Neuronal stem cell (in vitro differentiated cells): ENCODE measurements around the gene LRP1.
A peak's percentile ranks its signal among the peaks of the same experiment; 100 is the strongest.

Experiments used
- DNase-seq: peaks from one replicate; pipeline ENCODE4 v3.0.0-alpha.2; 2013; ENCODE audit warnings: low spot score
- H2AFZ ChIP-seq: one replicate; pipeline ENCODE4 v1.6.1; 2013; ENCODE audit warnings: mild to moderate bottlenecking, low read length, inconsistent platforms
- H2AK5ac ChIP-seq: 2 replicates; pipeline ENCODE4 v1.6.1; 2013; ENCODE audit warnings: low read depth, mild to moderate bottlenecking, inconsistent platforms, low read length, moderate library complexity, mixed read lengths
- H2BK120ac ChIP-seq: 2 replicates; pipeline ENCODE4 v1.6.1; 2013; ENCODE audit warnings: low read depth, mild to moderate bottlenecking, inconsistent platforms, low read length, moderate library complexity, mixed read lengths
- H2BK12ac ChIP-seq: one replicate; pipeline ENCODE4 v1.6.1; 2013; ENCODE audit warnings: low read length, inconsistent platforms
- H2BK15ac ChIP-seq: 2 replicates; pipeline ENCODE4 v1.6.1; 2013; ENCODE audit warnings: mild to moderate bottlenecking, low read length, inconsistent platforms, mixed read lengths
- H2BK5ac ChIP-seq: one replicate; pipeline ENCODE4 v1.6.1; 2013; ENCODE audit warnings: inconsistent platforms, mild to moderate bottlenecking, low read length, moderate library complexity
- H3K14ac ChIP-seq: one replicate; pipeline ENCODE4 v1.6.1; 2013; ENCODE audit warnings: low read length, inconsistent platforms
- H3K18ac ChIP-seq: 2 replicates; pipeline ENCODE4 v1.6.1; 2013; ENCODE audit warnings: low read length, inconsistent platforms
- H3K23ac ChIP-seq: 2 replicates; pipeline ENCODE4 v1.6.1; 2013; ENCODE audit warnings: low read depth, mild to moderate bottlenecking, mixed read lengths, low read length, inconsistent platforms; ENCODE audit not compliant: poor library complexity
- H3K27ac ChIP-seq: replicated peaks from 3 replicates; pipeline ENCODE4 v1.5.1; 2013; ENCODE audit warnings: low read length, inconsistent platforms
- H3K27me3 ChIP-seq, 3 experiments: 2 replicates each; pipeline ENCODE4 v1.6.1; 2013; ENCODE audit warnings: low read length in 3 of 3, mild to moderate bottlenecking in 2 of 3, inconsistent platforms in 1 of 3, low read depth in 1 of 3, mixed read lengths in 1 of 3, moderate library complexity in 1 of 3; ENCODE audit not compliant: control insufficient read depth in 3 of 3, insufficient read depth in 3 of 3
- H3K36me3 ChIP-seq, 2 donors: replicated peaks in 1 of 2; 2 replicates each; pipeline ENCODE4 v1.6.1; 2013; ENCODE audit warnings: low read length in 2 of 2; ENCODE audit not compliant: control insufficient read depth in 2 of 2, insufficient read depth in 2 of 2
- H3K4ac ChIP-seq: 2 replicates; pipeline ENCODE4 v1.6.1; 2013; ENCODE audit warnings: inconsistent platforms, mild to moderate bottlenecking, low read length, moderate library complexity
- H3K4me1 ChIP-seq, 2 donors: 1 replicate in 1 of 2; 2 replicates in 1 of 2; pipeline ENCODE4 v1.6.1; 2013; ENCODE audit warnings: low read length in 2 of 2, low read depth in 1 of 2; ENCODE audit not compliant: control insufficient read depth in 2 of 2, insufficient read depth in 1 of 2
- H3K4me2 ChIP-seq: one replicate; pipeline ENCODE4 v1.6.1; 2013; ENCODE audit warnings: mild to moderate bottlenecking, low read length, inconsistent platforms; ENCODE audit not compliant: insufficient read depth, poor library complexity, severe bottlenecking
- H3K4me3 ChIP-seq, 2 donors: 2 replicates each; pipeline ENCODE4 v1.5.1; 2013; ENCODE audit warnings: low read length in 2 of 2, mild to moderate bottlenecking in 2 of 2, inconsistent platforms in 1 of 2, moderate library complexity in 1 of 2
- H3K79me1 ChIP-seq: one replicate; pipeline ENCODE4 v1.6.1; 2013; ENCODE audit warnings: low read depth, mild to moderate bottlenecking, inconsistent platforms, low read length, moderate library complexity
- H3K9ac ChIP-seq: one replicate; pipeline ENCODE4 v1.6.1; 2013; ENCODE audit warnings: mild to moderate bottlenecking, low read depth, low read length, inconsistent platforms; ENCODE audit not compliant: poor library complexity
- H3K9me3 ChIP-seq, 2 donors: replicated peaks in 1 of 2; 2 replicates each; pipeline versions ENCODE3 to v1.6.1; 2013; ENCODE audit warnings: low read length in 2 of 2, mild to moderate bottlenecking in 2 of 2, inconsistent platforms in 1 of 2, low read depth in 1 of 2, mixed read lengths in 1 of 2, moderate library complexity in 1 of 2; ENCODE audit not compliant: control insufficient read depth in 2 of 2, insufficient read depth in 1 of 2
- H4K8ac ChIP-seq: one replicate; pipeline ENCODE4 v1.6.1; 2013; ENCODE audit warnings: low read depth, mild to moderate bottlenecking, inconsistent platforms, low read length, moderate library complexity
- H4K91ac ChIP-seq: one replicate; pipeline ENCODE4 v1.6.1; 2013; ENCODE audit warnings: low read length, low read depth, mild to moderate bottlenecking, inconsistent platforms; ENCODE audit not compliant: poor library complexity
- WGBS, 2 donors: extraction: QIAGEN DNeasy Blood & Tissue Kit; methylation state at CpG; one replicate each; pipeline ENCODE4 v1.1.7; 2013; ENCODE audit warnings: missing lambda C conversion rate in 2 of 2, mixed read lengths in 1 of 2; ENCODE audit not compliant: insufficient read length in 2 of 2, insufficient replicate concordance in 1 of 2; ENCODE audit errors: extremely low coverage in 2 of 2; 5-methylcytosine and 5-hydroxymethylcytosine counted together

Gene LRP1

GRCh38 chr12:57222286-57223190, 94.3 kb downstream of the LRP1 start:
- WGBS, 2 donors = no CpG with 5 or more reads among the region's 13 CpGs
- H3K27me3 ChIP-seq = peaks cover 49 to 98% (median 96%) of the 10 kb centered on the region in 3 experiments
- no peak overlapping the region for H3K4me2 ChIP-seq
- no peak overlapping the region for H4K8ac ChIP-seq
- no peaks in the 10 kb centered on the region for H3K36me3 ChIP-seq
- H3K18ac ChIP-seq = peak overlapping the region; percentile 54
- no peak overlapping the region for H2AK5ac ChIP-seq
- H3K23ac ChIP-seq = no peak overlapping the region
- peaks cover 0 to 4% of the 10 kb centered on the region in 2 donors for H3K9me3 ChIP-seq
- H3K4me3 ChIP-seq = no peak overlapping the region
- no peak overlapping the region for H3K14ac ChIP-seq
- no peak overlapping the region for H3K9ac ChIP-seq
- no peak overlapping the region for H3K27ac ChIP-seq
- no peak overlapping the region for H2BK12ac ChIP-seq
- H2BK120ac ChIP-seq = no peak overlapping the region
- no peak overlapping the region for H2AFZ ChIP-seq
- no peak overlapping the region for H4K91ac ChIP-seq
- DNase-seq = no peak
- H2BK15ac ChIP-seq = no peak overlapping the region
- no peak overlapping the region for H2BK5ac ChIP-seq
- no peaks in the 10 kb centered on the region for H3K79me1 ChIP-seq
- H3K4ac ChIP-seq = no peak overlapping the region
- H3K4me1 ChIP-seq = peaks cover 23 to 31% of the 10 kb centered on the region in 2 donors

GRCh38 chr12:57223191-57224165, 95.2 kb downstream of the LRP1 start:
- no peak for DNase-seq

GRCh38 chr12:57224278-57224972, 96.1 kb downstream of the LRP1 start:
- Histone ChIP-seq H3K9ac (no peak overlapping the region), H3K14ac (no peak overlapping the region), H3K27me3 (peaks cover 40 to 86% (median 82%) of the 10 kb centered on the region in 3 experiments), H3K18ac (peak overlapping the region; percentile 62), H4K91ac (no peak overlapping the region), H3K4me1 (peaks cover 26 to 34% of the 10 kb centered on the region in 2 donors), H4K8ac (no peak overlapping the region), H2BK12ac (peak overlapping the region; percentile 87), H2BK120ac (no peak overlapping the region), H2AK5ac (peak overlapping the region; percentile 37), H3K9me3 (peaks cover 0 to 4% of the 10 kb centered on the region in 2 donors), H3K27ac (no peak overlapping the region), H2AFZ (no peak overlapping the region), H3K79me1 (no peaks in the 10 kb centered on the region), H2BK15ac (peak overlapping the region; percentile 55), H3K36me3 (no peaks in the 10 kb centered on the region), H3K23ac (peak overlapping the region; percentile 60), H2BK5ac (no peak overlapping the region), H3K4me3 (no peak overlapping the region), H3K4me2 (no peak overlapping the region), H3K4ac (no peak overlapping the region)
- no CpG with 5 or more reads among the region's 30 CpGs for WGBS, 2 donors
- DNase-seq = no peak

More at GRCh38 chr12:57223191-57224165, 95.2 kb downstream of the LRP1 start:
- H3K27me3 ChIP-seq = peaks cover 42 to 91% (median 91%) of the 10 kb centered on the region in 3 experiments
- H3K27ac ChIP-seq = no peak overlapping the region
- H4K8ac ChIP-seq = no peak overlapping the region
- H4K91ac ChIP-seq = no peak overlapping the region
- WGBS, 2 donors = no CpG with 5 or more reads among the region's 22 CpGs
- no peak overlapping the region for H3K4ac ChIP-seq
- no peaks in the 10 kb centered on the region for H3K79me1 ChIP-seq
- H3K9me3 ChIP-seq = peaks cover 0 to 4% of the 10 kb centered on the region in 2 donors
- no peak overlapping the region for H3K18ac ChIP-seq
- no peak overlapping the region for H3K4me2 ChIP-seq
- no peak overlapping the region for H3K4me3 ChIP-seq
- H2AFZ ChIP-seq = no peak overlapping the region
- no peaks in the 10 kb centered on the region for H3K36me3 ChIP-seq
- no peak overlapping the region for H2BK15ac ChIP-seq
- no peak overlapping the region for H3K14ac ChIP-seq
- no peak overlapping the region for H2BK12ac ChIP-seq
- peak overlapping the region; percentile 14 for H3K23ac ChIP-seq
- H2BK5ac ChIP-seq = no peak overlapping the region
- no peak overlapping the region for H3K9ac ChIP-seq
- H3K4me1 ChIP-seq = peaks cover 21 to 32% of the 10 kb centered on the region in 2 donors
- peak overlapping the region; percentile 10 for H2AK5ac ChIP-seq
- H2BK120ac ChIP-seq = no peak overlapping the region
